ENCODE data around the gene PGAP6.
"Not testable (repeated sequence)": the region's sequence is repeated elsewhere in the genome, so short reads cannot be mapped to it uniquely, and the experiment has no call there.

Gene PGAP6

GRCh38 chr16:363766-364490 is 17.9 kb downstream of the PGAP6 start:
- DNase-seq = no peak

DNA sequence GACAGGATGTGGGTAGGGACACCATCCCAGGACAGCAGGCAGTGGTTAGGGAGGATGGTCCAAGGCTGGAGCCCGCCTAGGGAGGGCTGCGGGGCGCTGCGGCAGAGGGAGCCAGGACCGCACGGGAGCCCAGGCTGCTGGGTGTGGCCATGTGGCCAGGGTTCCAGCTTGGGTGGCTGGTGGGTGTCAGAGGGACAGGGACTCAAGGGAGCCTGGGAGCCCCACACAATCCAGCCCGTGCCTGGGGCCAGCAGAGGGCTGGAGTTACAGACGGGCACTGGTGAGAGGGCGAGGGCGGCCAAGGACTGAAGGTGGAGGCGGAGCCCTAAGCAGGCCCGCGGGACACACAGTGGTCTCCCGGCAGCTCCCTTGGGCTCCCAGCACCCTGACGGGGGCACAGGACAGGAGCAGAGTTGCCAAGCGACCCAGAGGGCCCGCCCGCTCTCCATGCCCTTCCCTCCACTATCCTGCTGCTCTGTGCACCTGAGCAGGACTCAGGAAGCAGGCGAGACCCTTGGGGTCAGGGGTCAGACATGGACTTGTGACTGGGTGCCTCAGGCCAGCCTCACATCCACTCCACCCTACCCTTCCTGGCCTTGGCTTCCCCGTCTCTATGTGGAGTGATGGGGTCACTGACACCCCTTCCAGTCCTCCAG is 18.5 kb downstream of the PGAP6 start:
- DNase-seq = no peak

- DNase-seq = not testable (repeated sequence)
These were observed 19.1 kb downstream of the PGAP6 start for GRCh38 chr16:362702-362999.

- DNase-seq = peak; percentile 16
These were observed 19.7 kb downstream of the PGAP6 start for GRCh38 chr16:361872-362701.

DNA sequence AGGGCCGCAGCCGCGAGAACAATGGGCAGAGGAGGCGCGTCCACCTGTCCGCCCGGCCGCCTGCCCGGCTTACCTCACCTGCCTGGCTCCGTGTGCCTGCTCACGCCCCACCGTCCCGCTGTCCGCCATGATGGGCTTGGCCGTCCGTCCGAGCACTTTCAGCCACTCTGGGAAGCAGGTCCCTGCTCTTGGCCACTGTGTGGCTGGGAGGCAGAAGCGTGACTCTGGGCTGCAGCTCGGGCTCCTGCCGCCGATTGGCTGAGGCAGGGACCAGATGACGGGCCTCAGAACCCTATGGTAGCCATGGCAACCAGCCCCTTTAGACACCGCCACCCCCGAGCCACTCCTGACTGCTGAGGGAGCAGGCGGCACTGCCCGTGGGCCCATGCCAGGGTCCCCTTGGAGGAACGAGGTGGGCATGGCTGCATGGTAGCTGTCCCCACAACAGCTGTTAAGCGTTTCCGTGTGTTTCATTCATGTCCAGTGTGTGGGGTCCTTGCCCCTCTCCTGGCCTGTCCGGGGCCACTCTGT is 20.4 kb downstream of the PGAP6 start:
- DNase-seq = no peak

- no peak for DNase-seq
These were observed 21.0 kb downstream of the PGAP6 start for GRCh38 chr16:360698-361336.

DNA sequence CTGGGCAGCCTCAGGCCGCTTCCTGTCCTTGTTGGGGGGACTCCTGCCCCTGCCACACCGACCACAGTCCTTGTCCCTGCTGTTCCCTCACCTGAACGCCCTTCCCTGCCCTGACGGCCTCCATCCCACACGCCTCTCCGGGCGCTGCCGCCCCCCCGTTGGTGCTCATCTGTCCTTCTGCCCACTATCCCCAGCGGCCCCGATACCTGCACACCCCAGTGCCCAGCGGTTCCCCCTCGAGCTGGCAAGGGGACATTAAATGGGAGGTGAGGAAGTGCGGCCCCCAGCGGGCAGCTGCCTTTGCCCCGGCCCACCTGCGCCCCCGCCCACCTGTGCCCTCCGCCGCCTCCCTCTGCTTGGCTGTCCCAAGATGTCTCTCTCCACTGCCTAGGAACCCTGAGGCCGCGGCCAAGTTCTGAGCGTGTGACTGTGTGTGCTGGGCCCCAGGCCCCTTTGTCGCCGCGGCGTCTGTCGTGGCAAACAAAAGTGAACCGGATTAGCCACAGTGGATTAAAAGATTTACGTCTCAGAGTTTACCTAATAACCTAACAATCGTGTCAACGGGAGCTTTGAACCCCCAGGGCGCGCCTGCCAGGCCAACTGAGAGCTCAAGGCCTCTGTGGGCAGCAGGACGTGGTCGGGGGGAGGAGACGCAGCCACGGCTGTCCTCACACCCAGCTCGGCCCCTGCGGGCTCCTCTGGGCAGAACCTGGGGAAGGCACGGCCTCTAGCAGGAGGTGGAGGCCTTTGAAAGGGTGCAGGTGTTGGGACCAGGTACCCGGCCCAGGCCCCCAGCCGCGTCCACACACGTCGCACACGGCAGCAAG is 21.7 kb downstream of the PGAP6 start:
- DNase-seq = no peak

DNA sequence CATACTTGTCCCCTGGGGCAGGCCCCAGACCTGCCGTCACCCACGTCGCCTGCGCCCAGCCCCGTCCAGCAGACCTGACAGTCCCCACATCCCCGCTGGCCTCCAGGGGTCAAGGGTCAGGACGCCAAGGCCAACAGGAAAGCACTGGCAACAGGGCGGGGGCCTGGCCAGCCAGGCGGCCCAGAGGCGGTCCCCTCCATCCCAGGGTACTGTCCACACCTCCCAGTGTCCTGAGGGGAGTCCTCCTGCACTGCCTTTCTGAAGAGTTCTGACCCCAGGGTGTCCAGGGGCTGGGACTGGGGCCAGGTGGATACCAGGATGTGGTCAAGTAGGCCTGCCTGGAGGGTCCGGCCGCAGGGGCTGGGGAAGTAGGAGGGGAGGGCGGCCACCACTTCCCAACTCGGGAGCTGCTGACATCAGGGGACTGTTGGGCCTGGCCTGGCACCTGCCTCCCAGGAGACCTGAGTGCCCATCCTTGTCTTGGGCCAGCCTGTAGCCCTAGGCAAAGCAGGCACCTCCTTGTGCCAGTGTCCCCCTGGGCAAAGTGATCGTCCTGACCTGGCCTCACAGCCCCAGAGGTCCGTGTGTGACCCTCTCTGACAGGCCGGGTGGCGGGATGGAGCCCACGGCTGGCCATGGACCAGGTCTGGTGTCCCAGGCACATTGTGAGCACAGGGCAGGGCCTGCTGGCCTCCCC is 22.6 kb downstream of the PGAP6 start:
- no peak for DNase-seq

GRCh38 chr16:356741-357140 is 25.0 kb downstream of the PGAP6 start:
- DNase-seq = no peak

GRCh38 chr16:354971-355461 is 26.8 kb downstream of the PGAP6 start:
- DNase-seq = no peak

- no peak for DNase-seq
These were observed 27.4 kb downstream of the PGAP6 start for GRCh38 chr16:354291-354881.

DNA sequence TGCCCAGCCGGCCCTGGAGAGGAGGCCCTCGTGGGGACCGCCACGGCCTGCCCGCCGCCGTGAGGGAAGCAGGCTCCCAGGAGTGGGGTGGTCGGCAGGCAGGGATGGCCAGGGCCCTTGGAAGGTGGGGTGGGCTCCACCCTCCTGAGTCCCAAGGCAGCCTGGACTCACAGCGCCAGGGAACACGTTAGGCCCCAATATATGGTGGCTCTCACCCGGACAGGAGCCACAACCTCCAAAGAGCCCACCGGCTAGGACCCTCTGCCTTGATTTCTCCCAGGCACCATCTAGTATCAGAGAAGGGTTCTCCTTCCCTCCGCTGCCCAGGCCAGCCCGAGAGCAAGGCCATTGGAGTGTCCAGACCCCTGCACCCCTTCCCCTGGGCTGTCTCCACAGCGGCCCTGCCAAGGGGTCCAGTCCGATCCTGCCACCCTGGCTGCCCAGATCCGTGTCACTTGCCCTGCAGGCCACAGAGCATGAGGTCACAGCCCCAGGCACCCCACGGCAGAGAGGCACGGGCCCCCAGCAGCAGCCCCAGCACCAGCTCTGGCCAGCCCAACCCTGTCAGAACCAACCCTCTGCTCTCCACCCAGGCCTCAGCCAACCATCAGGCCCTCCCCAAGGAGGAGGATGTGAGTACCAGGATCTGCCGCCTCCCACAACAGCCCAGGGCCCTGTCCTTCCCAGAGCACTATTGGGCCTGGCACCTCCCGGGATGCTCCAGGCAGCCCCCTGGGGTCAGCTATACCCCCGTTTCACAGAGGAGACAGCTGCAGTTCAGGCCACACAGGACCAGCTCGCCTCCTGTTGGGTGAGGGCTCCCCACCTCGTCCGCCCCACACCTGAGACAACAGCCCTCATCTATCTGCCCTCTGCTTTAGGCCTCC is 28.1 kb downstream of the PGAP6 start:
- no peak for DNase-seq

GRCh38 chr16:352547-353403 is 29.0 kb downstream of the PGAP6 start, which contains the start of gene AXIN1:
Gene AXIN1 (minus strand): TSS chr16:352723. CDS start chr16:347025, 5,698 bp downstream.
- DNase-seq = peak; percentile 95

DNA sequence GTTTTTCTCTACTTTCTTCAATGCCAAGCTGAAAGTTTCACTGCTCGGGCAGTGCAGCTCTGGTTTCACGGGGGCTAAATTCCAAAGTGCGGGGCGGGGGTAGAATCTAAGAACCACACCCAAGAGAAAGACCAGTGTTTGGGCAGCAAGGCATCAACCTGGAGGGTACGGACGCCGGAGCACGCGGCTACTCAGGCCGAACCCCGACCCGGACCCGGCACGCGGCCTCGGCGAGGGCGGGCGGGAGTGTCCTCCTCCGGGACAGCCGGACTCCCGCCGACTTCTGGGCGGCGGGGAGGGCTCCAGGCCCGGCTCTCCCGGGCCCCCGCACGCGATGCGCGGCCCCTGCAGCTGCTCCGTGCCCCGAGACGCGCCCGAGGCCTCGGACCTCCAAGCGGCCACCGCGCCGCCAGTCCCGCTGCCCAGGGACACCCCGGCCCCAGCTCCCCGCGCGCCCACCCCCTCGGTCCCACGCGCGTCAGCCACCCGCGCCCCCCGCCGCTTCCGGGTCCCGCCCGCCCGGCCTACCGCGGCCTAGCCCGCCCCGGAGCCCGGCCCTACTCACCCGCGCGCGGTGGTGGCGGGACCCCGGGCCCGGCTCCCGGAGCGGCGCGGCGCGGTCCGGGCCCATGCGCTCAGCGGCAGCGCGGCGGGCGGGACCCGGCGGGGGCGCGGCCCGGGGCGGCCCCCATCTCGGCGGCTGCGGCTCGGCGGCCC is 29.8 kb downstream of the PGAP6 start:
- DNase-seq = no peak

GRCh38 chr16:350203-350602 is 31.6 kb downstream of the PGAP6 start:
- DNase-seq = no peak

GRCh38 chr16:349211-349610 is 32.6 kb downstream of the PGAP6 start:
- no peak for DNase-seq

DNA sequence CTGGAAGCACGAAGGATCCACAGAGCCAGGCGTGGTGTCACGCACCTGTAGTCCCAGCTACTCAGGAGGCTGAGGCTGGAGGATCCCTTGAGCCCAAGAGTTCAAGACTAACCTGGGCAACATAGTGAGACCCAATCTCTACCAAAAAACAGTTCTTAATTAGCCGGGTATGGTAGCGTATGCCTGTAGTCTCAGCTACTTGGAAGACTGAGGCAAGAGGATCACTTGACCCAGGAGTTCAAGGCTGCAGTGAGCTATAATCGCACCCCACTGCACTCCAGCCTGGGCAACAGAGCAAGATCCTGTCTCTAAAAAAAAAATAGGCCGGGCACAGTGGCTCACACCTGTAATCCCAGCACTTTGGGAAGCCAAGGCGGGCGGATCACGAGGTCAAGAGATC is 33.3 kb downstream of the PGAP6 start:
- DNase-seq = not testable (repeated sequence)

- DNase-seq = no peak
These were observed 34.6 kb downstream of the PGAP6 start for GRCh38 chr16:347203-347602.
